ENCODE results near the gene CD274.

DNA sequence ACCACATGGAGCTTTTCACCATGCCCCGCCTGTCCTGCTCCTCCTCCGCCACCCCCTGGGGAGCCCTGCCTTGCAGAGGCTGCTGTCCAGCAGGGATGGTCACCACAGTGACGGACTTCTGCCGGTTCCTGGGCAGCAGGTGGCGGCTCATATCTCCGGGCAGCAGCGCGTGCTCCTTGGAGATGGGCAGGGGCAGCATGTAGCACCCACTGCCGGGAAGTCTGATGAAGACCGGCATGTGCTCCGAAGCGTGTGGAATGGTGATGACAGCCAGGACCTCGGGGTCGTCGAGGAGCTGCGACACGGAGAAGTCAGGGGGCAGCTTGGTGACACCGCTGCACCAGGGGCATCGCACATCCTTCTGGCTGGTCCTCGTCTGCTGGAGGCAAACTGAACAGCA, 31.9 kb upstream of the CD274 start:
- TF ChIP-seq, protein P1, sequence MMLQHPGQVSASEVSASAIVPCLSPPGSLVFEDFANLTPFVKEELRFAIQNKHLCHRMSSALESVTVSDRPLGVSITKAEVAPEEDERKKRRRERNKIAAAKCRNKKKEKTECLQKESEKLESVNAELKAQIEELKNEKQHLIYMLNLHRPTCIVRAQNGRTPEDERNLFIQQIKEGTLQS (IDR thresholded peaks at IDR 0.05; ENCODE audit: insufficient read depth, low read depth, low read length): no peak
- TF ChIP-seq, protein P2, sequence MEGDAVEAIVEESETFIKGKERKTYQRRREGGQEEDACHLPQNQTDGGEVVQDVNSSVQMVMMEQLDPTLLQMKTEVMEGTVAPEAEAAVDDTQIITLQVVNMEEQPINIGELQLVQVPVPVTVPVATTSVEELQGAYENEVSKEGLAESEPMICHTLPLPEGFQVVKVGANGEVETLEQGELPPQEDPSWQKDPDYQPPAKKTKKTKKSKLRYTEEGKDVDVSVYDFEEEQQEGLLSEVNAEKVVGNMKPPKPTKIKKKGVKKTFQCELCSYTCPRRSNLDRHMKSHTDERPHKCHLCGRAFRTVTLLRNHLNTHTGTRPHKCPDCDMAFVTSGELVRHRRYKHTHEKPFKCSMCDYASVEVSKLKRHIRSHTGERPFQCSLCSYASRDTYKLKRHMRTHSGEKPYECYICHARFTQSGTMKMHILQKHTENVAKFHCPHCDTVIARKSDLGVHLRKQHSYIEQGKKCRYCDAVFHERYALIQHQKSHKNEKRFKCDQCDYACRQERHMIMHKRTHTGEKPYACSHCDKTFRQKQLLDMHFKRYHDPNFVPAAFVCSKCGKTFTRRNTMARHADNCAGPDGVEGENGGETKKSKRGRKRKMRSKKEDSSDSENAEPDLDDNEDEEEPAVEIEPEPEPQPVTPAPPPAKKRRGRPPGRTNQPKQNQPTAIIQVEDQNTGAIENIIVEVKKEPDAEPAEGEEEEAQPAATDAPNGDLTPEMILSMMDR (IDR thresholded peaks at IDR 0.05; ENCODE audit: control extremely low read depth in 1 of 3, insufficient read depth in 1 of 3, low read depth in 1 of 3, low read length in 3 of 3): no peak
- TF ChIP-seq POLR2AphosphoS5 (IDR thresholded peaks at IDR 0.05; ENCODE audit: low read depth, low read length): no peak
- no peak for TF ChIP-seq BACH1 (IDR thresholded peaks at IDR 0.05; ENCODE audit: low read length)
- no peak for TF ChIP-seq TCF12 (IDR thresholded peaks at IDR 0.05; ENCODE audit: low read depth, low read length)
- TF ChIP-seq EP300 (IDR thresholded peaks at IDR 0.05; ENCODE audit: borderline replicate concordance in 1 of 2, low read depth in 2 of 2, low read length in 2 of 2): no peak
- no peak for TF ChIP-seq POLR2A (IDR thresholded peaks at IDR 0.05; ENCODE audit: control extremely low read depth in 1 of 2, low read depth in 2 of 2, low read length in 2 of 2)
- TF ChIP-seq BRCA1 (IDR thresholded peaks at IDR 0.05; ENCODE audit: low read depth, low read length): no peak
- TF ChIP-seq CEBPB (IDR thresholded peaks at IDR 0.05; ENCODE audit: low read depth, low read length): no peak
- no peak for TF ChIP-seq ZNF274 (IDR thresholded peaks at IDR 0.05; ENCODE audit: borderline replicate concordance, extremely low read depth, low read length)
